H9 (cell line): ENCODE results near the gene ACKR1. TPM values are rescaled to one million over a fixed set of nuclear protein-coding genes. Genes with fewer than 3 reads are reported as not detected.

Experiments used
- DNase-seq: peaks from one replicate; pipeline ENCODE4 v3.0.0-alpha.2; 2017
- H2AFZ ChIP-seq: one replicate; pipeline ENCODE4 v1.6.1; 2013; ENCODE audit warnings: mild to moderate bottlenecking, low read length, control low read depth, moderate library complexity
- H2AK5ac ChIP-seq: 2 replicates; pipeline ENCODE4 v1.6.1; 2013; ENCODE audit warnings: low read length, control low read depth, mixed read lengths; ENCODE audit not compliant: insufficient read length
- H2BK120ac ChIP-seq: one replicate; pipeline ENCODE4 v1.6.1; 2013; ENCODE audit warnings: low read depth, mild to moderate bottlenecking, low read length, control low read depth, inconsistent platforms; ENCODE audit not compliant: poor library complexity, severe bottlenecking
- H2BK12ac ChIP-seq: 2 replicates; pipeline ENCODE4 v1.6.1; 2013; ENCODE audit warnings: low read length, control low read depth, mixed read lengths, low read depth; ENCODE audit not compliant: insufficient read length
- H2BK15ac ChIP-seq: 2 replicates; pipeline ENCODE4 v1.6.1; 2013; ENCODE audit warnings: low read depth, low read length, control low read depth
- H2BK20ac ChIP-seq: one replicate; pipeline ENCODE4 v1.6.1; 2013; ENCODE audit warnings: low read depth, mild to moderate bottlenecking, low read length, control low read depth, inconsistent platforms; ENCODE audit not compliant: poor library complexity, severe bottlenecking
- H2BK5ac ChIP-seq: 2 replicates; pipeline ENCODE4 v1.6.1; 2013; ENCODE audit warnings: low read length, control low read depth, mixed read lengths; ENCODE audit not compliant: insufficient read length
- H3K14ac ChIP-seq: 2 replicates; pipeline ENCODE4 v1.6.1; 2013; ENCODE audit warnings: low read length, control low read depth; ENCODE audit not compliant: insufficient read depth
- H3K18ac ChIP-seq: 2 replicates; pipeline ENCODE4 v1.6.1; 2013; ENCODE audit warnings: low read depth, mild to moderate bottlenecking, mixed read lengths, low read length, control low read depth; ENCODE audit not compliant: insufficient read length
- H3K23ac ChIP-seq: 2 replicates; pipeline ENCODE4 v1.6.1; 2013; ENCODE audit warnings: low read length, control low read depth, mixed read lengths, low read depth; ENCODE audit not compliant: insufficient read length
- H3K23me2 ChIP-seq: 2 replicates; pipeline ENCODE4 v1.6.1; 2013; ENCODE audit warnings: low read depth, mild to moderate bottlenecking, mixed read lengths, low read length, control low read depth; ENCODE audit not compliant: insufficient read length, poor library complexity, severe bottlenecking
- H3K27ac ChIP-seq: 2 replicates; pipeline ENCODE4 v1.5.1; 2013; ENCODE audit warnings: low read length, control low read depth, mixed read lengths, low read depth; ENCODE audit not compliant: insufficient read length
- H3K27me3 ChIP-seq: 2 replicates; pipeline ENCODE4 v1.6.1; 2013; ENCODE audit warnings: low read length, control low read depth, inconsistent platforms; ENCODE audit not compliant: insufficient read depth
- H3K4ac ChIP-seq: 2 replicates; pipeline ENCODE4 v1.6.1; 2013; ENCODE audit warnings: low read depth, mild to moderate bottlenecking, control low read depth, inconsistent platforms, low read length, moderate library complexity
- H3K4me1 ChIP-seq: 2 replicates; pipeline ENCODE4 v1.6.1; 2013; ENCODE audit warnings: low read length, control low read depth, inconsistent platforms; ENCODE audit not compliant: insufficient read depth
- H3K4me2 ChIP-seq: 2 replicates; pipeline ENCODE4 v1.6.1; 2013; ENCODE audit warnings: low read length, control low read depth, mixed read lengths; ENCODE audit not compliant: insufficient read length, insufficient read depth
- H3K56ac ChIP-seq: 2 replicates; pipeline ENCODE4 v1.6.1; 2013; ENCODE audit warnings: low read depth, mild to moderate bottlenecking, mixed read lengths, low read length, control low read depth; ENCODE audit not compliant: insufficient read length
- H3K79me1 ChIP-seq: 2 replicates; pipeline ENCODE4 v1.6.1; 2013; ENCODE audit warnings: low read depth, mild to moderate bottlenecking, moderate library complexity, low read length, control low read depth, inconsistent platforms; ENCODE audit not compliant: insufficient read depth, poor library complexity, severe bottlenecking
- H3K79me2 ChIP-seq: 2 replicates; pipeline ENCODE4 v1.6.1; 2013; ENCODE audit warnings: low read length, control low read depth, inconsistent platforms; ENCODE audit not compliant: insufficient read depth
- H3K9ac ChIP-seq: 2 replicates; pipeline ENCODE4 v1.6.1; 2013; ENCODE audit warnings: low read length, control low read depth, mixed read lengths; ENCODE audit not compliant: insufficient read length; ENCODE audit errors: extremely low read depth
- H3K9me3 ChIP-seq: one replicate; pipeline ENCODE4 v1.6.1; 2013; ENCODE audit warnings: low read depth, low read length, inconsistent platforms; ENCODE audit not compliant: control insufficient read depth
- H3T11ph ChIP-seq: one replicate; pipeline ENCODE4 v1.6.1; 2013; ENCODE audit warnings: mild to moderate bottlenecking, low read length, control low read depth, inconsistent platforms
- H4K20me1 ChIP-seq: one replicate; pipeline ENCODE4 v1.6.1; 2013; ENCODE audit not compliant: control insufficient read depth, insufficient read length, insufficient read depth
- H4K5ac ChIP-seq: 2 replicates; pipeline ENCODE4 v1.6.1; 2013; ENCODE audit warnings: low read depth, mild to moderate bottlenecking, mixed read lengths, low read length, control low read depth; ENCODE audit not compliant: insufficient read length
- H4K8ac ChIP-seq: replicated peaks from 2 replicates; pipeline ENCODE4 v1.6.1; 2013; ENCODE audit warnings: low read length, control low read depth, mixed read lengths, low read depth; ENCODE audit not compliant: insufficient read length
- H4K91ac ChIP-seq: 2 replicates; pipeline ENCODE4 v1.6.1; 2013; ENCODE audit warnings: low read depth, mild to moderate bottlenecking, moderate library complexity, mixed read lengths, low read length, control low read depth; ENCODE audit not compliant: insufficient read length
- H3K27ac Mint-ChIP-seq, 3 experiments: 2 replicates in 2 of 3; 3 replicates in 1 of 3; pipeline ENCODE4 v1.8.0; 2020 to 2021; ENCODE audit warnings: mixed read lengths in 3 of 3, mild to moderate bottlenecking in 1 of 3, moderate library complexity in 1 of 3
- H3K27me3 Mint-ChIP-seq: 2 replicates; pipeline ENCODE4 v1.8.0; 2021; ENCODE audit warnings: low read depth, mild to moderate bottlenecking, moderate library complexity, mixed read lengths
- H3K36me3 Mint-ChIP-seq, 3 experiments: 2 replicates in 2 of 3; 3 replicates in 1 of 3; pipeline ENCODE4 v1.8.0; 2020 to 2021; ENCODE audit warnings: low read depth in 3 of 3, mixed read lengths in 3 of 3; ENCODE audit not compliant: insufficient read depth in 1 of 3
- H3K4me1 Mint-ChIP-seq, 2 experiments: 2 replicates each; pipeline ENCODE4 v1.8.0; 2020; ENCODE audit warnings: mixed read lengths in 2 of 2
- H3K4me3 Mint-ChIP-seq, 2 experiments: 2 replicates in 1 of 2; 3 replicates in 1 of 2; pipeline ENCODE4 v1.8.0; 2020 to 2021; ENCODE audit warnings: mild to moderate bottlenecking in 2 of 2, mixed read lengths in 2 of 2, moderate library complexity in 1 of 2
- H3K9me3 Mint-ChIP-seq, 2 experiments: 2 replicates in 1 of 2; 3 replicates in 1 of 2; pipeline ENCODE4 v1.8.0; 2020; ENCODE audit warnings: mild to moderate bottlenecking in 2 of 2, mixed read lengths in 2 of 2, moderate library complexity in 1 of 2
- WGBS: extraction: QIAGEN DNeasy Blood & Tissue Kit; methylation state at CpG from one replicate; pipeline ENCODE4 v1.1.7; 2013; ENCODE audit warnings: missing lambda C conversion rate, low lambda C conversion rate, mixed read lengths; ENCODE audit not compliant: insufficient read length; ENCODE audit errors: extremely low coverage; 5-methylcytosine and 5-hydroxymethylcytosine counted together
- total RNA-seq: library from RNA; stranded (reverse); gene quantifications from 2 replicates; pipeline ENCODE4 v1.2.1, GENCODE V29; 2021
- TF ChIP-seq, protein P1 (sequence below): fragments of 200-600 bp; sonication (generic); conservative IDR thresholded peaks from 3 replicates; pipeline ENCODE4 v1.8.0; 2021; ENCODE audit warnings: antibody characterized with exemption, mild to moderate bottlenecking

The ACKR1 gene
- total RNA-seq, 1 experiment from 2014 or later, result 0.26 TPM

DNA sequence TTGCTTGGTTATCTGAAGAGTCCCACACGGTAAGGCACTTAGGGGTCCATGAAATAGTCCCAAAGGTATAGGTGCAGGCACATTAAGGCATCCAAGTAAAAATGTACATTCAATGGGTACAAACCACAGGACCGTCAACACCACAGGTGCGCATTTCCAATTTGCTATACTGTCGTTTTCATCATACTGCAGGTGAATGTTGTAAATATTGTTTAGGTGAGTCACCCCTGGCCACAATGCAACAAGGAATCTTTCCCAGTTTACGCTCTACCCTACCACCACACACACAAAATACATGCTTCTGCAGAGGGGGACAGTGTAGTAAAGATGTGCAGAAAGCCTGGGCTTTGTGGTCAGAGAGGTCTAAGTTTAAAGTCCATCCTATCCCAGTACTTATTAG is 19.6 kb upstream of the ACKR1 start:
- Histone ChIP-seq H2BK5ac (no peak overlapping the region), H3K4me1 (peaks cover 2% of the 10 kb centered on the region; the same call in 1 of the 2 replicates), H3K56ac (no peak overlapping the region), H3K27ac (no peak overlapping the region), H4K20me1 (no peaks in the 10 kb centered on the region), H3K79me2 (no peaks in the 10 kb centered on the region), H3K27me3 (no peaks in the 10 kb centered on the region), H3K23ac (no peak overlapping the region), H2BK15ac (no peak overlapping the region), H4K8ac (no peak overlapping the region), H3K9me3 (no peaks in the 10 kb centered on the region), H4K91ac (no peak overlapping the region), H3K9ac (no peak overlapping the region), H3T11ph (no peak overlapping the region), H2AK5ac (no peak overlapping the region), H2BK12ac (no peak overlapping the region), H2BK120ac (no peak overlapping the region), H3K18ac (no peak overlapping the region), H2AFZ (no peak overlapping the region), H2BK20ac (no peak overlapping the region), H3K14ac (no peak overlapping the region), H3K4ac (no peak overlapping the region), H4K5ac (no peak overlapping the region), H3K23me2 (peaks cover 11% of the 10 kb centered on the region), H3K4me2 (no peak overlapping the region), H3K79me1 (no peaks in the 10 kb centered on the region)
- Mint-ChIP-seq H3K36me3 (peaks cover 0 to 4% (median 0%) of the 10 kb centered on the region in 3 experiments; a peak in 2 of 7 replicates), H3K27ac (no peak overlapping the region), H3K27me3 (peaks cover 7% of the 10 kb centered on the region), H3K4me3 (no peak overlapping the region), H3K4me1 (peaks cover 37 to 51% of the 10 kb centered on the region in 2 experiments), H3K9me3 (no peaks in the 10 kb centered on the region)
- WGBS, result no CpG with 5 or more reads among the region's 5 CpGs
- DNase-seq, result no peak
- TF ChIP-seq, protein P1, sequence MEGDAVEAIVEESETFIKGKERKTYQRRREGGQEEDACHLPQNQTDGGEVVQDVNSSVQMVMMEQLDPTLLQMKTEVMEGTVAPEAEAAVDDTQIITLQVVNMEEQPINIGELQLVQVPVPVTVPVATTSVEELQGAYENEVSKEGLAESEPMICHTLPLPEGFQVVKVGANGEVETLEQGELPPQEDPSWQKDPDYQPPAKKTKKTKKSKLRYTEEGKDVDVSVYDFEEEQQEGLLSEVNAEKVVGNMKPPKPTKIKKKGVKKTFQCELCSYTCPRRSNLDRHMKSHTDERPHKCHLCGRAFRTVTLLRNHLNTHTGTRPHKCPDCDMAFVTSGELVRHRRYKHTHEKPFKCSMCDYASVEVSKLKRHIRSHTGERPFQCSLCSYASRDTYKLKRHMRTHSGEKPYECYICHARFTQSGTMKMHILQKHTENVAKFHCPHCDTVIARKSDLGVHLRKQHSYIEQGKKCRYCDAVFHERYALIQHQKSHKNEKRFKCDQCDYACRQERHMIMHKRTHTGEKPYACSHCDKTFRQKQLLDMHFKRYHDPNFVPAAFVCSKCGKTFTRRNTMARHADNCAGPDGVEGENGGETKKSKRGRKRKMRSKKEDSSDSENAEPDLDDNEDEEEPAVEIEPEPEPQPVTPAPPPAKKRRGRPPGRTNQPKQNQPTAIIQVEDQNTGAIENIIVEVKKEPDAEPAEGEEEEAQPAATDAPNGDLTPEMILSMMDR, result no peak
